GM06990 (cell line): ENCODE data around the gene INPP5F.
"Not testable (repeated sequence)": the region's sequence is repeated elsewhere in the genome, so short reads cannot be mapped to it uniquely, and the experiment has no call there.

ENCODE experiments used
- DNase-seq: peaks from one replicate; pipeline ENCODE4 v3.0.0-alpha.2; 2011; ENCODE audit not compliant: insufficient read length; ENCODE audit errors: extremely low read depth
- H3K27me3 ChIP-seq: replicated peaks from 2 replicates; pipeline ENCODE4 v1.6.0; 2011; ENCODE audit warnings: low read length; ENCODE audit not compliant: control insufficient read depth, insufficient read depth
- H3K36me3 ChIP-seq: 2 replicates; pipeline ENCODE4 v1.5.1; 2011; ENCODE audit warnings: low read length; ENCODE audit not compliant: control insufficient read depth, insufficient read depth
- H3K4me3 ChIP-seq: replicated peaks from 2 replicates; pipeline ENCODE4 v1.5.1; 2011; ENCODE audit warnings: low read depth, mild to moderate bottlenecking, control low read depth, low read length
- TF ChIP-seq, protein P1 (sequence below): IDR thresholded peaks from 2 replicates; pipeline ENCODE4 v1.5.1; 2011; ENCODE audit warnings: low read length, control low read depth, mild to moderate bottlenecking, inconsistent platforms; ENCODE audit not compliant: insufficient read depth, poor library complexity, severe bottlenecking

INPP5F gene

DNA sequence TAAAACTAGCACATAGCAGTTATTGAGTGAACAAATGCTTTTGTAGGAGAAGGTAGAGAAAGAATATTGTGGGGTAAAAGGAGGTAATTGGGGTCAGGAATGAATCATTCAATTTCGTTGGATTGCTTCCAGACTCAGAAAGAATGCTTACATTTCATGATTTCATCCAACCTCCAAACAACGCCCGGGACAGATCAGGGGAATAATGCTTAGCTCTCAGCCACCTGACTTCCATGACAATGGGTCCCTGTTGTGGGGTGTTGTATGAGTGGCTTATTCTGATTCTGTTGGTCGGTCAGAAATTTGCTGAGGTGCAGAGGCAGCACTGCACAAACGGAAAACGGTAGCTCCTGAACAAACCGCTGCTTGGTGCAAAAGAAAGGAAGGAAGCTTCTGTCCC, 24.0 kb upstream of the INPP5F start:
- H3K27me3 ChIP-seq = no peaks in the 10 kb centered on the region
- H3K36me3 ChIP-seq = no peaks in the 10 kb centered on the region
- no peak for DNase-seq
- TF ChIP-seq, protein P1, sequence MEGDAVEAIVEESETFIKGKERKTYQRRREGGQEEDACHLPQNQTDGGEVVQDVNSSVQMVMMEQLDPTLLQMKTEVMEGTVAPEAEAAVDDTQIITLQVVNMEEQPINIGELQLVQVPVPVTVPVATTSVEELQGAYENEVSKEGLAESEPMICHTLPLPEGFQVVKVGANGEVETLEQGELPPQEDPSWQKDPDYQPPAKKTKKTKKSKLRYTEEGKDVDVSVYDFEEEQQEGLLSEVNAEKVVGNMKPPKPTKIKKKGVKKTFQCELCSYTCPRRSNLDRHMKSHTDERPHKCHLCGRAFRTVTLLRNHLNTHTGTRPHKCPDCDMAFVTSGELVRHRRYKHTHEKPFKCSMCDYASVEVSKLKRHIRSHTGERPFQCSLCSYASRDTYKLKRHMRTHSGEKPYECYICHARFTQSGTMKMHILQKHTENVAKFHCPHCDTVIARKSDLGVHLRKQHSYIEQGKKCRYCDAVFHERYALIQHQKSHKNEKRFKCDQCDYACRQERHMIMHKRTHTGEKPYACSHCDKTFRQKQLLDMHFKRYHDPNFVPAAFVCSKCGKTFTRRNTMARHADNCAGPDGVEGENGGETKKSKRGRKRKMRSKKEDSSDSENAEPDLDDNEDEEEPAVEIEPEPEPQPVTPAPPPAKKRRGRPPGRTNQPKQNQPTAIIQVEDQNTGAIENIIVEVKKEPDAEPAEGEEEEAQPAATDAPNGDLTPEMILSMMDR = no peak
- H3K4me3 ChIP-seq = no peak overlapping the region

GRCh38 chr10:119702583-119702982, 23.3 kb upstream of the INPP5F start:
- Histone ChIP-seq H3K4me3 (no peak overlapping the region), H3K36me3 (no peaks in the 10 kb centered on the region), H3K27me3 (no peaks in the 10 kb centered on the region)
- TF ChIP-seq, protein P1 = no peak
- no peak for DNase-seq

DNA sequence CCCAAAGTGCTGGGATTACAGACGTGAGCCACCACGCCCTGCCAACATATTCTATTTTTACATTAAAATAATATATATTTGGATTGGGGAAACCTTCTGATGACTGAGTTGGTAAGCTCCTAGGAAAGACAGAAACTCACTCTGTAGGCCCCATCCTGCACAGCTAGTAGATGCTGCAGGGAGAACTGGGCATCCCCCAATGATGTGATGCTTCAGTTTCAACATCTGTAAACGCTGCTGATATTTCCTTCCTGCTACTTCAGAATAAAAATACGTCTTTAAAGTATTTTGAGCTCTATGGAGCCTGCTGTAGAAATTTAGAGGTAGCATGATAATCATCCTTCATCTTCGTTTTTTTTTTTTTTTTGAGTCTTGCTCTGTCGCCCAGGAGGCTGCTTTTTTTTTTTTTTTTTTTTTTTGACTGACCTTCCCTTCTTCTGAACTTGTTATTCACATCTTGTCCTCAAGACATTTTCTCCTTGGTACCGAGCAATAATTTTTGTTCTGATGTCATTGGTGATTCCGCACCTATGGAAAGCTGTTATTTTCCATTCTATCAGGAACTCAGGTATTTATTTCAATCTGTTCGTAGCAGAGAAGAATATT, 21.8 kb upstream of the INPP5F start:
- TF ChIP-seq, protein P1 = no peak
- no peaks in the 10 kb centered on the region for H3K36me3 ChIP-seq
- H3K27me3 ChIP-seq = no peaks in the 10 kb centered on the region
- peak overlapping the region; percentile 26; the same call in 1 of the 2 replicates for H3K4me3 ChIP-seq
- peak; percentile 67 for DNase-seq

- DNase-seq = peak; percentile 82
- no peaks in the 10 kb centered on the region for H3K36me3 ChIP-seq
- no peak overlapping the region for H3K4me3 ChIP-seq
- TF ChIP-seq, protein P1 = no peak
- H3K27me3 ChIP-seq = no peaks in the 10 kb centered on the region
Observed at GRCh38 chr10:119705434-119705831, 20.4 kb upstream of the INPP5F start.

DNA sequence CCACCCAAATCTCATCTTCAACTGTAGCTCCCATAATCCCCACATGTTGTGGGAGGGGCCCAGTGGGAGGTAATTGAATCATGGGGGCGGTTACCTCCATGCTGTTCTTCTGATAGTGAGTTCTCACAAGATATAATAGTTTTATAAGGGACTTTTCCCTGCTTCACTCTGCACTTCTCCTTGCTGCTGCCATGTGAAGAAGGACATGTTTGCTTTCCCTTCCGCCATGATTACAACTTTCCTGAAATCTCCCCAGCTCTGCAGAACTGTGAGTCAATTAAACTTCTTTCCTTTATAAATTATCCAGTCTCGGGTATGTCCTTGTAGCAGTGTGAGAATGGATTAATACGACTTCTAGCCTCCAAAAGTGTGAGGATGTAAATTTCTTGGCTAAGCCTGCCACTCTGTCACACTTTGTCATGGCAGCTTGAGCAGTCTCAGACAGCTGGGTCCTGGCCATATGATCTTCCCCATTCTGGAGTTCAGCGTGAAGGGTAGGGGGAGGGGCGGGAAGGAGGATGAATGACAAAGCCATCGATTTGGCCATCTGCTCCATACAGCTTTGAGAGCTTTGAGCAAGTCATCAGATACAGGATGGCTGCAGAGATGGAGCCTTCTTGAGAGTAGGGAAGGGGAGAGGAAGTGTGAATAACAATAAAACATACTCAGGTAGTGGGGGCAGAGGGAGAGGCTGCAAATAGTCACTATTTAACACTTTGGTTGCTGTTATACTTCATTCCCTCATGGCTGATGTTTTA, 19.1 kb upstream of the INPP5F start:
- Histone ChIP-seq H3K27me3 (no peaks in the 10 kb centered on the region), H3K36me3 (no peaks in the 10 kb centered on the region), H3K4me3 (no peak overlapping the region)
- TF ChIP-seq, protein P1 = no peak
- no peak for DNase-seq

GRCh38 chr10:119707331-119707730, 18.5 kb upstream of the INPP5F start:
- DNase-seq = peak; percentile 48
- H3K36me3 ChIP-seq, H3K27me3 ChIP-seq, H3K4me3 ChIP-seq: not testable (repeated sequence)

DNA sequence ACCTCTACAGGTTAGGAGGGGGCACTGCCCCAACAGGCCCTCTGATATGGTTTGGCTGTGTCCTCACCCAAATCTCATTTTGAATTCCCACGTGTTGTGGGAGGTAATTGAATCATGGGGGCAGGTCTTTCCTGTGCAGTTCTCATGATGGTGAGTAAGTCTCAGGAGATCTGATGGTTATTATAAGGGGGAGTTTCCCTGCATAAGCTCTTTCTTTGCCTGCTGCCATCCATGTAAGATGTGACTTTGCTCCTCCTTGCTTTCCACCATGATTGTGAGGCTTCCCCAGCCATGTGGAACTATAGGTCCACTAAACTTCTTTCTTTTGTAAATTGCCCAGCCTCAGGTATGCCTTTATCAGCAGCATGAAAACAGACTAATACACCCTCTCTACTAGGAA, 14.9 kb upstream of the INPP5F start:
- not testable (repeated sequence) for H3K4me3 ChIP-seq, H3K36me3 ChIP-seq, DNase-seq, H3K27me3 ChIP-seq
